ENCODE data around the gene MARCHF6. TPM values are rescaled to one million over a fixed set of nuclear protein-coding genes. Genes with fewer than 3 reads are reported as not detected.

The MARCHF6 gene
- total RNA-seq, 3 donors from 2014 or later, result 141 to 205 (median 165) TPM

DNA sequence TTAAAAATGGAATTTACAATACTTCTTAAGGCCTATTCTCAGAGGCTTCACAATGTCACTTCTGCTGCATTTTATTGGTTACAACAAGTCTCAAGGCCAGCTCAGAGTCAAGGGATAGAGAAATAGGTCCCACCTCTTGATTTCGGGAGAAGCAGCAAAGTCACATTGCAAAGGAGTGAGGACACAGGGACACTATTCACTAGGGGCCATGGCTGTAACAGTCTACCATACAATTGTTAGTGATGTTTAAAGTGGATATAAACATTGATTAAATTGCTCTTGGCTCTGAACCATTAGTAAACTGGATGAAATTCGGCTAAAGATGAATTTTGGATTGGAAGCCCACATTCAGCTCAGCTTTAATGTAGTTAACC is 24.1 kb upstream of the MARCHF6 start:
- no peak for TF ChIP-seq CTCF (IDR thresholded peaks at IDR 0.05)
- peaks cover 10% of the 10 kb centered on the region for H3K4me1 ChIP-seq (ENCODE audit: low read depth)
- DNase-seq (no peak), ATAC-seq (no peak)
- no peak overlapping the region for H3K4me3 ChIP-seq
- no peaks in the 10 kb centered on the region for H3K36me3 ChIP-seq (ENCODE audit: low read depth)
- intact Hi-C loops (cut with DNase I, micrococcal nuclease), result no loop called here
- H3K9me3 ChIP-seq, result no peaks in the 10 kb centered on the region

DNA sequence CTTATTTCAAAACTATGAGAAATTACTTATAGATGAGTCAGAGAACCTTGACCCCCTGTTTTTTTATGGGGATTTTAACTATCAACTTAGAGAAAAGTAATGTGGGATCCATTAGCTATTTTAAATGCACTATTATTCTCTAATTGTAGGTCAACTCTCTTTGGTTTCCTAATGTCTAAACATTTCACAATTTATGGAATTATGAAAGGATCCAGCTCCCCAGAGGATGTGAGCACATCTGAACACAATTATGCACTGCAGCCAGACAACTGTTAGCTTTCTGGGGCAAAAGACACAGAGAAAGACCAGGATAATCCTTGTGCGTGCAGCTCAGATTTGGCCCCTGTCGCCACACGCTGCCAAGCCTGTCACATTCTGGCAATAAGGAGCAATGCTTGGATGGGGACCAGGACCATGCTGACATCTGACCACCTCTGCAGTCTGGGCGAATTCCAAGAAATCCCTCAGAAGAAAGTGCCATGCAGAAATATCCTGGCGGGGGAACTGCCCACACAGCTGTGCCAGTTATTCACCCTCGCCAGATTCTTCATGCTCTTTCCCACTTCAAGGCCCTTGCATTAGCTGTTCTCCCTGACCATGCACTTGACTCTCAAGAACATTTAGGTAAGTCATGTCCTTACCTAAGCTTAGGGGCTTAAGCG is 23.5 kb upstream of the MARCHF6 start:
- Histone ChIP-seq H3K4me3 (no peak overlapping the region), H3K4me1 (ENCODE audit: low read depth) (peaks cover 10% of the 10 kb centered on the region), H3K36me3 (ENCODE audit: low read depth) (no peaks in the 10 kb centered on the region), H3K9me3 (no peaks in the 10 kb centered on the region)
- ATAC-seq, result no peak
- DNase-seq, result no peak
- intact Hi-C loops (cut with DNase I, micrococcal nuclease), result no loop called here
- no peak for TF ChIP-seq CTCF (IDR thresholded peaks at IDR 0.05)

GRCh38 chr5:10330511-10331230 is 22.8 kb upstream of the MARCHF6 start:
- no peak for TF ChIP-seq CTCF (IDR thresholded peaks at IDR 0.05)
- ATAC-seq (peak; percentile 61), DNase-seq (peak in 1 of 3 donors; percentile 24)
- peaks cover 10% of the 10 kb centered on the region for H3K4me1 ChIP-seq (ENCODE audit: low read depth)
- intact Hi-C loops (cut with DNase I, micrococcal nuclease), result no loop called here
- no peaks in the 10 kb centered on the region for H3K9me3 ChIP-seq
- H3K36me3 ChIP-seq (ENCODE audit: low read depth), result no peaks in the 10 kb centered on the region
- no peak overlapping the region for H3K4me3 ChIP-seq

DNA sequence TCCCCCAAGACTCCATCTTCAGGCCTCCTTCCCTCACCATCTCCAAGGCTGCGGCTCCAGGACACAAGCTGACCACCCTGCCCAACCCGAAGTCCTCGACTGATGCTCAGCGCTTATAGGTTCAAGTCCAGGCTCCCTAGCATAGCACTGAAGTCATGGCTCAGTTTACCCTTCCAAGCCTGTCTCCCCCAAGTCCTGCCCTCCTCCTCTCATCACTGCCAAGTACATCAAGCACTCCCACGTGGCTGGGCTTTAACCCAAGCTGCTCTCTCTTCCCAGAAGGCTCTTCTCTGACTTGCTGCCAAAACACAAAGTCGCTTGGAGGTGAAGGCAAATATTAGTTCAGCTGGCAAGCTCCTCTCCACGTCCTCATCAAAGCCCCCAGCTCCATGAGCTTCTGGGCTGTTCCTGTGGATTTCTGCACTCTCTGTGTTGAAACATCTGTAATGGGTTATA is 22.1 kb upstream of the MARCHF6 start:
- H3K36me3 ChIP-seq (ENCODE audit: low read depth), result no peaks in the 10 kb centered on the region
- intact Hi-C loops (cut with DNase I, micrococcal nuclease), result no loop called here
- DNase-seq, result peak in 1 of 3 donors; percentile 61
- ATAC-seq, result peak; percentile 60
- no peaks in the 10 kb centered on the region for H3K9me3 ChIP-seq
- H3K4me1 ChIP-seq (ENCODE audit: low read depth), result peaks cover 10% of the 10 kb centered on the region
- TF ChIP-seq CTCF (IDR thresholded peaks at IDR 0.05), result no peak
- H3K4me3 ChIP-seq, result no peak overlapping the region

DNA sequence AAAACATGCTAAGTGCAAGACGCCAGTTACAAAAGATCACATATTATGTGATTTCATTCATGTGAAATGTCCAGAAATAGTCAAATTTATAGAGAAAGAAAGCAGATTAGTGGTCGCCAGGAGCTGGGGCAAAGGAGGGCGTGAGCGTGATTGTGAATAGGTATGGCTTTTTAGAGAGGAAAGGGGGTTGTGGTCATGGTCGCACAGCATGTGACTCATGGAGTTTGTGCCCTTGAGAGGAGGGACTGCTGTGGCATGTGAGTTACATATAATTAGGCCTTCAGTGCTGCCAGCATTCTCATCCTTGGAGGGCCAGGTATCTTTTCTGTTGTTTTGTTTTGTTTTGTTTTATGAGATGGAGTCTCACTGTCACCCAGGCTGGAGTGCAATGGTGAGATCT is 21.2 kb upstream of the MARCHF6 start:
- Histone ChIP-seq H3K36me3 (ENCODE audit: low read depth) (no peaks in the 10 kb centered on the region), H3K9me3 (no peaks in the 10 kb centered on the region), H3K4me1 (ENCODE audit: low read depth) (peaks cover 10% of the 10 kb centered on the region), H3K4me3 (no peak overlapping the region)
- intact Hi-C loops (cut with DNase I, micrococcal nuclease), result no loop called here
- no peak for DNase-seq
- no peak for TF ChIP-seq CTCF (IDR thresholded peaks at IDR 0.05)
- no peak for ATAC-seq
